Measurements from ENCODE around the gene NBL1. TPM values are rescaled to one million over a fixed set of nuclear protein-coding genes. Genes with fewer than 3 reads are reported as not detected.

The NBL1 gene
- total RNA-seq, 1 donor from 2014 or later = 2.4 TPM

DNA sequence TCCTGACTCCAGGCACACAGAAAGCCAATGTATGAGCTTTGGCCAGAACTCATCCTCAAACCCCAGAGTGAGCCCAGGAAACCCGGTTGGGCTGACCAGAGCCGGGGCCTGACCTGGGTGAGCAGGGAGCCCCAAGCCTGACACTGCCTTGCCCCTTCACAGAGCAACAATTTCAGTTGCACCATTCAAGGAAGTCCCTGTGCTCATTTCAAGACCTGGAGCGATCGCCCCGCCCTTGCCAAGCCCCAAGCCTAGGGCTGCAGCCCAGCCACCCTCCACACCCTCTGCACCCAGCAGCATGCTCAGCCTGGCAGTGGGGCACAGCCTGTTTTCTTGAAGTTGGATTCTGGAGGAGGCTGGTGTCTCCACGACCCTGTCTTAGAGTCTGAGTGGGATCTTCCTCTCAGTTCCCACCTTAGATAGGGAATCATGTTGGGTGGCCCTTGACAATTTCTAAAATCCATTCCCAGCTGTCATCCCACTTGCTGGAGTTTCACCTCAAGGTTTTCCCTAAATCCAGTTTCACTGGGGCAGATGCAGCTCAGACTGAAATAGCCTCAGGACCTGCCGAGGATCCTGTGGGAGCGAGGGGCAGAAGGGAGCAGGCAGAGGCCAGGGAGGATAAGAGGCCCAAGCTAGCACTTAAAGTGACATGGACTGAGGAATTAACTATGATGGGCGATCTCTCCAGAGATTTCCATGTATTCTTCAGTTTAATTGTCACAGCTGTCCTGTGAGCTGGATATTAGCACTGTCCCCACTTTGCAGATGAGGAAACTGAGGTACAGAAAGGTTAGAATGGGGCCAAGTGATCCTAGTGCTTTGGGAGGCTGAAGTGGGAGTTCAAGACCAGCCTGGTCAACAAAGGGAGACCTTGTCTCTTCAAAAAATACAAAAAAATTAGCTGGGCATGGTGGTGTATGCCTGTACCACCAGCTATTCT lies 2.5 kb downstream of the NBL1 start:
- Histone ChIP-seq H3K4me2 (no peak overlapping the region), H3K79me2 (ENCODE audit: low read depth) (no peaks in the 10 kb centered on the region)
- H3K4me3 Mint-ChIP-seq = peak overlapping the region; percentile 94

DNA sequence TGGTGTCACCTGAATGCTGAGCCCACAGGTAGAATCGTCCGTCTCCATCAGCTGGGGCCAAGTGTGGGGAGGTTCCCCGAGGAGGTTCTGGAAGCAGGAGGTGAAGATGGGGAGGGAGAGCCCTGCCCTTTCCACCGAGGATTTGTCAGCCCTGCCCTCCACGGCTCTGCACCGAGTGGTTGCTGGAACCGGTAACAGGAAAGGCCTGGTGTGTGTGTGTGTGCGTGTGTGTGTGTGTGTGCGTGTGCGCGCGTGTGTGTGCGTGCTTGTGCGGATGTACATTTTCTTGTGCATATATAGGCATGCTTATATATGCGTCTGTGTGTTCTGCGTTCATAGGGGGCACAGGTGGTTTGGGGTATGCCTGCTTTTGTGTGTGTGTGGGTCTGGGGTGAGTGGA lies 3.5 kb downstream of the NBL1 start:
- Histone ChIP-seq H2AFZ (replicated peaks) (no peak overlapping the region), H3K4me2 (no peak overlapping the region), H3K79me2 (ENCODE audit: low read depth) (no peaks in the 10 kb centered on the region), H3F3A (ENCODE audit: low read depth) (peaks cover 31% of the 10 kb centered on the region), H4K20me1 (ENCODE audit: low read depth) (no peaks in the 10 kb centered on the region), H3K4me1 (peaks cover 19% of the 10 kb centered on the region), H3K36me3 (no peaks in the 10 kb centered on the region), H3K4me3 (no peak overlapping the region), H3K27me3 (peaks cover 48% of the 10 kb centered on the region), H3K9me3 (ENCODE audit: low read depth) (no peaks in the 10 kb centered on the region), H3K27ac (no peak overlapping the region), H3K9ac (no peak overlapping the region)
- Mint-ChIP-seq H3K36me3 (no peaks in the 10 kb centered on the region), H3K4me1 (peaks cover 22% of the 10 kb centered on the region), H3K27me3 (ENCODE audit: insufficient read depth, low read depth) (peaks cover 22% of the 10 kb centered on the region), H3K4me3 (no peak overlapping the region), H3K27ac (no peak overlapping the region), H3K9me3 (no peaks in the 10 kb centered on the region)
- DNase-seq (ENCODE audit: low spot score) = no peak
- TF ChIP-seq EZH2phosphoT487 (IDR thresholded peaks at IDR 0.05) (no peak), EZH2 (IDR thresholded peaks at IDR 0.05) (no peak)
- TF ChIP-seq, protein P1, sequence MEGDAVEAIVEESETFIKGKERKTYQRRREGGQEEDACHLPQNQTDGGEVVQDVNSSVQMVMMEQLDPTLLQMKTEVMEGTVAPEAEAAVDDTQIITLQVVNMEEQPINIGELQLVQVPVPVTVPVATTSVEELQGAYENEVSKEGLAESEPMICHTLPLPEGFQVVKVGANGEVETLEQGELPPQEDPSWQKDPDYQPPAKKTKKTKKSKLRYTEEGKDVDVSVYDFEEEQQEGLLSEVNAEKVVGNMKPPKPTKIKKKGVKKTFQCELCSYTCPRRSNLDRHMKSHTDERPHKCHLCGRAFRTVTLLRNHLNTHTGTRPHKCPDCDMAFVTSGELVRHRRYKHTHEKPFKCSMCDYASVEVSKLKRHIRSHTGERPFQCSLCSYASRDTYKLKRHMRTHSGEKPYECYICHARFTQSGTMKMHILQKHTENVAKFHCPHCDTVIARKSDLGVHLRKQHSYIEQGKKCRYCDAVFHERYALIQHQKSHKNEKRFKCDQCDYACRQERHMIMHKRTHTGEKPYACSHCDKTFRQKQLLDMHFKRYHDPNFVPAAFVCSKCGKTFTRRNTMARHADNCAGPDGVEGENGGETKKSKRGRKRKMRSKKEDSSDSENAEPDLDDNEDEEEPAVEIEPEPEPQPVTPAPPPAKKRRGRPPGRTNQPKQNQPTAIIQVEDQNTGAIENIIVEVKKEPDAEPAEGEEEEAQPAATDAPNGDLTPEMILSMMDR (IDR thresholded peaks at IDR 0.05) = no peak

More for the DNA sequence above, 2.5 kb downstream of the NBL1 start:
- Histone ChIP-seq H2AFZ (replicated peaks) (no peak overlapping the region), H3K27me3 (peaks cover 58% of the 10 kb centered on the region), H3K9me3 (ENCODE audit: low read depth) (no peaks in the 10 kb centered on the region), H3K9ac (no peak overlapping the region), H4K20me1 (ENCODE audit: low read depth) (no peaks in the 10 kb centered on the region), H3K4me3 (no peak overlapping the region), H3K36me3 (no peaks in the 10 kb centered on the region), H3F3A (ENCODE audit: low read depth) (peaks cover 32% of the 10 kb centered on the region), H3K27ac (no peak overlapping the region), H3K4me1 (peaks cover 19% of the 10 kb centered on the region)
- peaks cover 22% of the 10 kb centered on the region for H3K4me1 Mint-ChIP-seq
- TF ChIP-seq EZH2phosphoT487 (IDR thresholded peaks at IDR 0.05) = no peak
- peaks cover 25% of the 10 kb centered on the region for H3K27me3 Mint-ChIP-seq (ENCODE audit: insufficient read depth, low read depth)
- no peak overlapping the region for H3K27ac Mint-ChIP-seq
- no peak for DNase-seq (ENCODE audit: low spot score)
- H3K36me3 Mint-ChIP-seq = no peaks in the 10 kb centered on the region
- no peaks in the 10 kb centered on the region for H3K9me3 Mint-ChIP-seq

DNA sequence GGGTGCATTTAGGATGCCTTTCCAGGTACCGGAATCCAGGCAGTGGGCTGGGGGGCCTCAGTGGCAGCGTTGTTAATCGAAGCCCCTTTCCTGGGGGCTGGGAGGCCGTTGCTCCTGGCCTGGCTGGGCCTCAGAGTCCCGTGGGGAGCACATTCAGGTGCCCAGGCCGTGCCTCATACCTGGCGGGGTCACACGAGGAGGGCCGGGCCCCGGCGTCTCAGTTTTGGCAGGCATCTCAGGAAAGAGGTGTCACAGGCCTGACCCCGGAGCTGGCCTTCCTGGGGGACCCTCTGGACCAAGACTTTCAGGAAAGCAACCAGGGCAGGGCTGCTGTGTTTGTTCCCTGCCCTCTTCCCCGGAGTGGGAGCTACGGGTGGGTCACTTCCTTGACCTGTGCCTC lies 4.1 kb downstream of the NBL1 start:
- Histone ChIP-seq H3K9ac (no peak overlapping the region), H3K9me3 (ENCODE audit: low read depth) (no peaks in the 10 kb centered on the region), H3K4me3 (no peak overlapping the region), H3K27me3 (peaks cover 42% of the 10 kb centered on the region), H3K4me2 (no peak overlapping the region), H2AFZ (replicated peaks) (no peak overlapping the region), H3F3A (ENCODE audit: low read depth) (peaks cover 25% of the 10 kb centered on the region), H3K4me1 (peaks cover 19% of the 10 kb centered on the region), H3K27ac (no peak overlapping the region), H3K79me2 (ENCODE audit: low read depth) (no peaks in the 10 kb centered on the region), H4K20me1 (ENCODE audit: low read depth) (no peaks in the 10 kb centered on the region), H3K36me3 (no peaks in the 10 kb centered on the region)
- H3K9me3 Mint-ChIP-seq = no peaks in the 10 kb centered on the region
- peaks cover 16% of the 10 kb centered on the region for H3K27me3 Mint-ChIP-seq (ENCODE audit: insufficient read depth, low read depth)
- no peak overlapping the region for H3K4me3 Mint-ChIP-seq
- no peak for DNase-seq (ENCODE audit: low spot score)
- no peaks in the 10 kb centered on the region for H3K36me3 Mint-ChIP-seq
- TF ChIP-seq EZH2phosphoT487 (IDR thresholded peaks at IDR 0.05) (no peak), EZH2 (IDR thresholded peaks at IDR 0.05) (no peak)
- TF ChIP-seq, protein P1 (IDR thresholded peaks at IDR 0.05) = no peak
- H3K4me1 Mint-ChIP-seq = peaks cover 19% of the 10 kb centered on the region
- no peak overlapping the region for H3K27ac Mint-ChIP-seq

DNA sequence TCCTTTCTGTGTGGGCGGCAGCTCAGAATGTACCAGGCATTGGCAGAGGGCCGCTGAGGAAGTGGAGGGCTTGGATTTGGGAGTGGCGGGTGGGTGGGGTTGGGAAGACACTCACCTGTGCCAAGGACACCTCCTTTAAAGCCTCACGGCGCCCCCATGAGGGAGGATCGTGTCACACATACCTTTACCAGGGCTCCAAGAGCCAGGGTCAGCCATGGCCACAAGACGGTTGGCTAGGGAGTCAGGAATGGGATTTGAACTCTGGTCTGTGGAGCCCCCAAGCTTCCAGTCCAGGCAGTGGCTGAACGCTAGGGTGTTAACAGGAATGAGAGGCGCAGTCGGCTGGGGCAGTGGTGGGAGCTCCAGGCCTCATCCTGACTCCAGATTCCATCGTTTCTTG lies 4.6 kb downstream of the NBL1 start:
- Histone ChIP-seq H3K27ac (no peak overlapping the region), H2AFZ (replicated peaks) (no peak overlapping the region), H3K4me3 (no peak overlapping the region), H3K79me2 (ENCODE audit: low read depth) (no peaks in the 10 kb centered on the region), H3K36me3 (no peaks in the 10 kb centered on the region), H3K9ac (no peak overlapping the region), H3K4me1 (peaks cover 15% of the 10 kb centered on the region), H4K20me1 (ENCODE audit: low read depth) (no peaks in the 10 kb centered on the region), H3K4me2 (no peak overlapping the region), H3K9me3 (ENCODE audit: low read depth) (no peaks in the 10 kb centered on the region), H3F3A (ENCODE audit: low read depth) (peaks cover 21% of the 10 kb centered on the region), H3K27me3 (peaks cover 38% of the 10 kb centered on the region)
- Mint-ChIP-seq H3K4me3 (no peak overlapping the region), H3K4me1 (peaks cover 17% of the 10 kb centered on the region), H3K36me3 (no peaks in the 10 kb centered on the region), H3K27me3 (ENCODE audit: insufficient read depth, low read depth) (peaks cover 14% of the 10 kb centered on the region), H3K27ac (peak overlapping the region; percentile 53), H3K9me3 (no peaks in the 10 kb centered on the region)
- peak; percentile 64 for DNase-seq (ENCODE audit: low spot score)
- TF ChIP-seq, protein P1 (IDR thresholded peaks at IDR 0.05) = peak; percentile 46
- no peak for TF ChIP-seq EZH2 (IDR thresholded peaks at IDR 0.05)
